ENCODE measurements around the gene MACROD1.

Gene MACROD1

GRCh38 chr11:64026575-64027205 lies 139.2 kb downstream of the MACROD1 start:
- no peaks in the 10 kb centered on the region for H3K36me3 ChIP-seq (ENCODE audit: control insufficient read depth, insufficient read depth, low read length)
- DNase-seq (ENCODE audit: extremely low read depth, insufficient read length), result no peak
- H3K27me3 ChIP-seq (replicated peaks; ENCODE audit: control insufficient read depth, insufficient read depth, low read length), result no peaks in the 10 kb centered on the region; the same call in 1 of the 2 replicates
- TF ChIP-seq CTCF (IDR thresholded peaks at IDR 0.05; ENCODE audit: insufficient read depth, low read length, poor library complexity, severe bottlenecking), result no peak
- no peak overlapping the region for H3K4me3 ChIP-seq (replicated peaks; ENCODE audit: low read depth, low read length)

- Histone ChIP-seq H3K27me3 (replicated peaks; ENCODE audit: control insufficient read depth, insufficient read depth, low read length) (no peaks in the 10 kb centered on the region; the same call in 1 of the 2 replicates), H3K36me3 (ENCODE audit: control insufficient read depth, insufficient read depth, low read length) (no peaks in the 10 kb centered on the region), H3K4me3 (replicated peaks; ENCODE audit: low read depth, low read length) (no peak overlapping the region)
- no peak for DNase-seq (ENCODE audit: extremely low read depth, insufficient read length)
- no peak for TF ChIP-seq CTCF (IDR thresholded peaks at IDR 0.05; ENCODE audit: insufficient read depth, low read length, poor library complexity, severe bottlenecking)
Measured at GRCh38 chr11:64025205-64025604, 140.7 kb downstream of the MACROD1 start.

- no peaks in the 10 kb centered on the region; the same call in 1 of the 2 replicates for H3K27me3 ChIP-seq (replicated peaks; ENCODE audit: control insufficient read depth, insufficient read depth, low read length)
- DNase-seq (ENCODE audit: extremely low read depth, insufficient read length), result no peak
- H3K4me3 ChIP-seq (replicated peaks; ENCODE audit: low read depth, low read length), result no peak overlapping the region
- no peak for TF ChIP-seq CTCF (IDR thresholded peaks at IDR 0.05; ENCODE audit: insufficient read depth, low read length, poor library complexity, severe bottlenecking)
- no peaks in the 10 kb centered on the region for H3K36me3 ChIP-seq (ENCODE audit: control insufficient read depth, insufficient read depth, low read length)
Measured at GRCh38 chr11:64023712-64024710, 141.9 kb downstream of the MACROD1 start.

- DNase-seq (ENCODE audit: extremely low read depth, insufficient read length), result no peak
- Histone ChIP-seq H3K27me3 (replicated peaks; ENCODE audit: control insufficient read depth, insufficient read depth, low read length) (no peaks in the 10 kb centered on the region), H3K36me3 (ENCODE audit: control insufficient read depth, insufficient read depth, low read length) (no peaks in the 10 kb centered on the region), H3K4me3 (replicated peaks; ENCODE audit: low read depth, low read length) (no peak overlapping the region)
- no peak for TF ChIP-seq CTCF (IDR thresholded peaks at IDR 0.05; ENCODE audit: insufficient read depth, low read length, poor library complexity, severe bottlenecking)
Measured at GRCh38 chr11:64022125-64022784, 143.7 kb downstream of the MACROD1 start.

GRCh38 chr11:64021757-64022093 lies 144.2 kb downstream of the MACROD1 start:
- no peak for TF ChIP-seq CTCF (IDR thresholded peaks at IDR 0.05; ENCODE audit: insufficient read depth, low read length, poor library complexity, severe bottlenecking)
- DNase-seq (ENCODE audit: extremely low read depth, insufficient read length), result peak; percentile 45
- no peak overlapping the region for H3K4me3 ChIP-seq (replicated peaks; ENCODE audit: low read depth, low read length)

More at GRCh38 chr11:64021757-64022093, 144.2 kb downstream of the MACROD1 start:
- Histone ChIP-seq H3K27me3 (replicated peaks; ENCODE audit: control insufficient read depth, insufficient read depth, low read length) (no peaks in the 10 kb centered on the region), H3K36me3 (ENCODE audit: control insufficient read depth, insufficient read depth, low read length) (no peaks in the 10 kb centered on the region)

Data from GM06990 (cell line).